SU-DHL-6 (cell line): ENCODE measurements around the gene OBSCN.

ENCODE experiments used
- H2AFZ ChIP-seq: fragments of 200-600 bp; sonication (generic); 2 replicates; pipeline ENCODE4 v1.6.1; 2014; ENCODE audit warnings: low read depth, mild to moderate bottlenecking, moderate library complexity, mixed read lengths, antibody characterized with exemption, low read length; ENCODE audit not compliant: severe bottlenecking
- H3F3A ChIP-seq: fragments of 200-600 bp; shearing (Covaris generic); 2 replicates; pipeline ENCODE4 v1.6.0; 2016; ENCODE audit warnings: antibody characterized with exemption, mild to moderate bottlenecking; ENCODE audit not compliant: insufficient read depth
- H3K27ac ChIP-seq: fragments of 200-600 bp; sonication (generic); 2 replicates; pipeline ENCODE4 v1.5.1; 2016; ENCODE audit warnings: low read depth, mild to moderate bottlenecking, low read length, moderate library complexity, mixed read lengths
- H3K27me3 ChIP-seq: fragments of 200-600 bp; sonication (generic), shearing (Covaris generic); 2 replicates; pipeline ENCODE4 v1.6.0; 2014; ENCODE audit warnings: mild to moderate bottlenecking, low read length
- H3K36me3 ChIP-seq: fragments of 200-600 bp; sonication (generic); 2 replicates; pipeline ENCODE4 v1.6.1; 2014; ENCODE audit warnings: mild to moderate bottlenecking, low read length, mixed read lengths
- H3K4me2 ChIP-seq: fragments of 300-600, 200-600 bp; shearing (Covaris generic), sonication (generic); 2 replicates; pipeline ENCODE4 v1.6.0; 2014; ENCODE audit warnings: low read length, low read depth, mild to moderate bottlenecking; ENCODE audit not compliant: poor library complexity, severe bottlenecking
- H3K4me3 ChIP-seq: fragments of 200-600 bp; sonication (generic); 2 replicates; pipeline ENCODE4 v1.5.1; 2014; ENCODE audit warnings: antibody characterized with exemption, low read length, mild to moderate bottlenecking, mixed read lengths; ENCODE audit not compliant: insufficient read depth, poor library complexity, severe bottlenecking
- H3K79me2 ChIP-seq: fragments of 200-600 bp; sonication (generic); 2 replicates; pipeline ENCODE4 v1.6.1; 2014; ENCODE audit warnings: mild to moderate bottlenecking, low read length, moderate library complexity; ENCODE audit not compliant: insufficient read depth
- H3K9ac ChIP-seq: fragments of 200-600 bp; sonication (generic); 2 replicates; pipeline ENCODE4 v1.7.0; 2014; ENCODE audit warnings: mild to moderate bottlenecking, low read length
- H3K9me2 ChIP-seq: fragments of 200-600 bp; sonication (generic); replicated peaks from 2 replicates; pipeline ENCODE4 v1.6.1; 2014; ENCODE audit warnings: low read length; ENCODE audit not compliant: insufficient read depth
- H3K9me3 ChIP-seq: fragments of 200-600 bp; sonication (generic); 2 replicates; pipeline ENCODE4 v1.6.1; 2014; ENCODE audit warnings: low read length, mixed read lengths; ENCODE audit not compliant: insufficient read depth
- H4K20me1 ChIP-seq: fragments of 200-600 bp; sonication (generic); 2 replicates; pipeline ENCODE4 v1.6.1; 2014; ENCODE audit warnings: low read depth, mild to moderate bottlenecking, antibody characterized with exemption, low read length, moderate library complexity, mixed read lengths
- EZH2phosphoT487 ChIP-seq: fragments of 200-600 bp; sonication (generic), shearing (Covaris generic); conservative IDR thresholded peaks from 2 replicates; pipeline ENCODE4 v1.6.1; 2018; ENCODE audit warnings: mild to moderate bottlenecking, antibody characterized with exemption, low read length, moderate library complexity, mixed read lengths
- TF ChIP-seq, protein P1 (sequence below): fragments of 200-600 bp; sonication (generic); IDR thresholded peaks from one replicate; pipeline ENCODE4 v1.5.1; 2017; ENCODE audit warnings: antibody characterized with exemption, mild to moderate bottlenecking, low read length, moderate library complexity; ENCODE audit not compliant: insufficient read depth, poor library complexity, severe bottlenecking

The OBSCN gene

GRCh38 chr1:228214921-228215662, 7.2 kb downstream of the OBSCN start:
- H3K4me3 ChIP-seq = no peak overlapping the region
- H3F3A ChIP-seq = no peaks in the 10 kb centered on the region
- no peak overlapping the region for H3K9ac ChIP-seq
- H2AFZ ChIP-seq = no peak overlapping the region
- no peaks in the 10 kb centered on the region for H3K79me2 ChIP-seq
- no peak overlapping the region for H3K4me2 ChIP-seq
- no peaks in the 10 kb centered on the region for H3K27me3 ChIP-seq
- H3K27ac ChIP-seq = no peak overlapping the region
- no peaks in the 10 kb centered on the region for H3K9me3 ChIP-seq
- H3K36me3 ChIP-seq = no peaks in the 10 kb centered on the region
- no peak for TF ChIP-seq EZH2phosphoT487
- TF ChIP-seq, protein P1, sequence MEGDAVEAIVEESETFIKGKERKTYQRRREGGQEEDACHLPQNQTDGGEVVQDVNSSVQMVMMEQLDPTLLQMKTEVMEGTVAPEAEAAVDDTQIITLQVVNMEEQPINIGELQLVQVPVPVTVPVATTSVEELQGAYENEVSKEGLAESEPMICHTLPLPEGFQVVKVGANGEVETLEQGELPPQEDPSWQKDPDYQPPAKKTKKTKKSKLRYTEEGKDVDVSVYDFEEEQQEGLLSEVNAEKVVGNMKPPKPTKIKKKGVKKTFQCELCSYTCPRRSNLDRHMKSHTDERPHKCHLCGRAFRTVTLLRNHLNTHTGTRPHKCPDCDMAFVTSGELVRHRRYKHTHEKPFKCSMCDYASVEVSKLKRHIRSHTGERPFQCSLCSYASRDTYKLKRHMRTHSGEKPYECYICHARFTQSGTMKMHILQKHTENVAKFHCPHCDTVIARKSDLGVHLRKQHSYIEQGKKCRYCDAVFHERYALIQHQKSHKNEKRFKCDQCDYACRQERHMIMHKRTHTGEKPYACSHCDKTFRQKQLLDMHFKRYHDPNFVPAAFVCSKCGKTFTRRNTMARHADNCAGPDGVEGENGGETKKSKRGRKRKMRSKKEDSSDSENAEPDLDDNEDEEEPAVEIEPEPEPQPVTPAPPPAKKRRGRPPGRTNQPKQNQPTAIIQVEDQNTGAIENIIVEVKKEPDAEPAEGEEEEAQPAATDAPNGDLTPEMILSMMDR = no peak
- no peaks in the 10 kb centered on the region for H3K9me2 ChIP-seq
- H4K20me1 ChIP-seq = no peaks in the 10 kb centered on the region

DNA sequence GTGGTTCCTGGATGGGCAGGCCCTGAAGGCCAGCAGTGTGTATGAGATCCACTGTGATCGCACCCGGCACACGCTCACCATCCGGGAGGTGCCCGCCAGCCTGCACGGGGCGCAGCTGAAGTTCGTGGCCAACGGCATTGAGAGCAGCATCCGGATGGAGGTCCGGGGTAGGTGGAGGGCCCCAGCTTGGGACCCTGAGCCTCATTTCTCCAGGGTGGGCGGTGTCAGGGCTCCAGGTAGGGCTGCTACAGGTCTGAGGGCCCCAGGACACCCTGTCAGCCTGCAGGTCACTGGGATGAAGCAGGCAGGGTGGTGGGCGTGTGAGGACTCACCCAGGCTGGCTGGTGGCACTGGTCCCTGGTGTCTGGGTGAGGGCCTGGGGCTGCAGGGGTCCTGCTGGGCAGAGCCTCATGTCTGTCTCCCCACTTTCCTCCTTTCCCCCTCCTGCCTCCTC, 7.8 kb downstream of the OBSCN start:
- no peaks in the 10 kb centered on the region for H3K9me3 ChIP-seq
- H4K20me1 ChIP-seq = no peaks in the 10 kb centered on the region
- H3F3A ChIP-seq = no peaks in the 10 kb centered on the region
- H2AFZ ChIP-seq = no peak overlapping the region
- no peaks in the 10 kb centered on the region for H3K79me2 ChIP-seq
- no peaks in the 10 kb centered on the region for H3K9me2 ChIP-seq
- H3K9ac ChIP-seq = no peak overlapping the region
- H3K27me3 ChIP-seq = no peaks in the 10 kb centered on the region
- H3K27ac ChIP-seq = no peak overlapping the region
- H3K36me3 ChIP-seq = no peaks in the 10 kb centered on the region
- H3K4me2 ChIP-seq = no peak overlapping the region
- H3K4me3 ChIP-seq = no peak overlapping the region
- TF ChIP-seq EZH2phosphoT487 = no peak
- TF ChIP-seq, protein P1 = no peak

- H3K27ac ChIP-seq = no peak overlapping the region
- no peaks in the 10 kb centered on the region for H3K9me2 ChIP-seq
- H3K4me2 ChIP-seq = no peak overlapping the region
- H4K20me1 ChIP-seq = no peaks in the 10 kb centered on the region
- H3K4me3 ChIP-seq = no peak overlapping the region
- no peaks in the 10 kb centered on the region for H3K27me3 ChIP-seq
- TF ChIP-seq, protein P1 = no peak
- no peak for TF ChIP-seq EZH2phosphoT487
- H3F3A ChIP-seq = no peaks in the 10 kb centered on the region
- no peaks in the 10 kb centered on the region for H3K36me3 ChIP-seq
- H3K9ac ChIP-seq = no peak overlapping the region
- no peaks in the 10 kb centered on the region for H3K79me2 ChIP-seq
- no peaks in the 10 kb centered on the region for H3K9me3 ChIP-seq
- no peak overlapping the region for H2AFZ ChIP-seq
Observed at GRCh38 chr1:228216371-228217320, 8.8 kb downstream of the OBSCN start.
